Measurements from ENCODE around the gene GTF3C2.

The GTF3C2 gene

GRCh38 chr2:27291865-27292264 is 64.7 kb downstream of the GTF3C2 start:
- TF ChIP-seq CTCF (IDR thresholded peaks at IDR 0.05), result peak; percentile 32; the same call in 1 of the 2 replicates

- no peak for TF ChIP-seq CTCF (IDR thresholded peaks at IDR 0.05)
Observed at GRCh38 chr2:27290549-27290948, 66.0 kb downstream of the GTF3C2 start.

- TF ChIP-seq CTCF (IDR thresholded peaks at IDR 0.05), result no peak
Observed at GRCh38 chr2:27288610-27289009, 68.0 kb downstream of the GTF3C2 start.

- no peak for TF ChIP-seq CTCF (IDR thresholded peaks at IDR 0.05)
Observed at GRCh38 chr2:27285481-27285880, 71.1 kb downstream of the GTF3C2 start.

- TF ChIP-seq CTCF (IDR thresholded peaks at IDR 0.05), result no peak
Observed at GRCh38 chr2:27284996-27285395, 71.6 kb downstream of the GTF3C2 start.

- TF ChIP-seq CTCF (IDR thresholded peaks at IDR 0.05), result no peak
Observed at GRCh38 chr2:27282892-27283291, 73.7 kb downstream of the GTF3C2 start.

- TF ChIP-seq CTCF (IDR thresholded peaks at IDR 0.05), result no peak
Observed at GRCh38 chr2:27281855-27282559, 74.6 kb downstream of the GTF3C2 start, which contains the start of gene TRIM54. Gene TRIM54 (plus strand): TSS chr2:27282429. CDS start chr2:27282732, 303 bp downstream.

- no peak for TF ChIP-seq CTCF (IDR thresholded peaks at IDR 0.05)
Observed at GRCh38 chr2:27281442-27281841, 75.1 kb downstream of the GTF3C2 start.

Measured in LNCAP (cell line).